ENCODE data around the gene PIM2. TPM values are rescaled to one million over a fixed set of nuclear protein-coding genes. Genes with fewer than 3 reads are reported as not detected.

The PIM2 gene
- total and polyA plus RNA-seq, 2 of the 4 experiments (the other 2 are of a cell fraction), result 7.3 to 9.4 TPM

DNA sequence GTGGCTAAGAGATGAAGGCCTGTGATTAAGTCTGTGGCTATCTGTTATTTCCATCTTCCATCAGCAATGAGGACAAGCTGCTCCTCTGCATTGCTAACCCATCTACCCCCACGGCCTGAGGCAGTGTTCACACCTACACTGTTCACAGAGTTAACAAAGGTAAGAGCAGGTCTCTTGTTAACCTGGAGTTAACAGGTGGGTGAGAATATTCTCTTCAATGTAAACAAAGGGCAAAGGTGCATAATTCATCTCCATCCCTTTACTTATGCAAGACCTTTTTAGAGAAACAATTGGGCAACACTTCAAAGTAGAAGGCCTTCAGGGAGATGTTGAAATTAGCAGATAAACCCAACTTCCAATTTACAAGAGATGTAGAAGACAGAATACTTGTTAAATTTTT, 10.2 kb downstream of the PIM2 start:
- Histone ChIP-seq H3K4me3 (ENCODE audit: insufficient read depth, low read depth, low read length) (no peak overlapping the region), H4K5ac (ENCODE audit: low read depth, low read length) (no peak overlapping the region), H2BK120ac (ENCODE audit: low read depth, low read length) (no peak overlapping the region), H3K14ac (replicated peaks; ENCODE audit: low read depth, low read length) (no peak overlapping the region), H4K20me1 (ENCODE audit: insufficient read depth, low read length) (peaks cover 2% of the 10 kb centered on the region), H2AK9ac (replicated peaks; ENCODE audit: low read depth, low read length, poor library complexity) (no peak overlapping the region), H4K91ac (ENCODE audit: insufficient read depth, low read depth, low read length) (no peak overlapping the region), H3K27me3 (ENCODE audit: control insufficient read depth, insufficient read depth, low read length) (no peaks in the 10 kb centered on the region), H3K79me1 (ENCODE audit: low read depth in 1 of 2, low read length in 2 of 2) (peaks cover 13 to 28% of the 10 kb centered on the region in 2 experiments), H3K9me1 (ENCODE audit: insufficient read depth, low read length) (peaks cover 3% of the 10 kb centered on the region; the same call in 1 of the 2 replicates), H3K27ac (ENCODE audit: insufficient read depth, low read length) (no peak overlapping the region), H2BK15ac (ENCODE audit: low read depth, low read length) (no peak overlapping the region), H3K9me3 (ENCODE audit: control insufficient read depth, insufficient read depth, low read length) (no peaks in the 10 kb centered on the region; the same call in 1 of the 2 replicates), H3K4me2 (ENCODE audit: low read depth, low read length) (no peak overlapping the region), H4K8ac (ENCODE audit: low read depth in 2 of 2, low read length in 2 of 2) (no peak overlapping the region), H2BK5ac (ENCODE audit: low read depth, low read length, poor library complexity, severe bottlenecking) (no peak overlapping the region), H2AFZ (replicated peaks; ENCODE audit: low read length, poor library complexity) (no peak overlapping the region), H3K36me3 (ENCODE audit: control insufficient read depth, insufficient read depth, low read length) (peaks cover 14% of the 10 kb centered on the region), H3K23ac (ENCODE audit: low read depth, low read length) (no peak overlapping the region), H3K9ac (ENCODE audit: low read depth, low read length) (no peak overlapping the region), H2BK20ac (ENCODE audit: low read depth, low read length) (no peak overlapping the region), H3K18ac (ENCODE audit: low read depth, low read length) (no peak overlapping the region), H2AK5ac (ENCODE audit: low read depth, low read length) (no peak overlapping the region), H3K4me1 (ENCODE audit: control insufficient read depth, insufficient read depth, low read length) (peaks cover 3% of the 10 kb centered on the region; the same call in 1 of the 2 replicates), H3K56ac (ENCODE audit: extremely low read depth, insufficient read depth, low read length) (no peak overlapping the region), H3K4ac (ENCODE audit: low read depth, low read length) (no peak overlapping the region)
- no peak for ATAC-seq (ENCODE audit: low read depth)
- TF ChIP-seq NFE2L2 (IDR thresholded peaks at IDR 0.05; ENCODE audit: low read depth, low read length) (no peak), MAZ (IDR thresholded peaks at IDR 0.05; ENCODE audit: borderline replicate concordance, low read depth, low read length) (no peak), RAD21 (IDR thresholded peaks at IDR 0.05; ENCODE audit: low read length) (no peak), MAFK (IDR thresholded peaks at IDR 0.05; ENCODE audit: low read depth, low read length) (no peak), FOS (IDR thresholded peaks at IDR 0.05; ENCODE audit: low read depth, low read length) (no peak), POLR2A (IDR thresholded peaks at IDR 0.05; ENCODE audit: low read depth, low read length) (no peak), RFX5 (IDR thresholded peaks at IDR 0.05; ENCODE audit: low read depth, low read length) (no peak), CEBPB (IDR thresholded peaks at IDR 0.05; ENCODE audit: low read depth, low read length) (no peak), SMC3 (IDR thresholded peaks at IDR 0.05; ENCODE audit: low read depth, low read length) (no peak), CHD1 (IDR thresholded peaks at IDR 0.05; ENCODE audit: low read depth, low read length) (no peak)
- dilution Hi-C loops (cut with HindIII; ENCODE audit: low sequenced_read_pairs, unreplicated experiment), result no loop called here
- WGBS, 2 experiments (ENCODE audit: extremely low coverage in 2 of 2, insufficient read length in 1 of 2), result no CpG with 5 or more reads among the region's 1 CpG
- no peak for DNase-seq
- intact Hi-C loops (cut with micrococcal nuclease), result no loop called here
- BruUV-seq (replicated peaks), result no TSS peak
- POLR2A ChIA-PET (ENCODE audit: unreplicated experiment), result no interaction called here
- CTCF ChIA-PET, result no interaction called here
- in situ Hi-C loops (cut with MboI; ENCODE audit: low sequenced_read_pairs), result no loop called here
